ENCODE data around the gene PPIA.

PPIA gene

GRCh38 chr7:44775383-44776107 is 20.9 kb upstream of the PPIA start:
- Histone ChIP-seq H3K9ac (ENCODE audit: low read length) (no peak overlapping the region), H4K20me1 (ENCODE audit: insufficient read depth, low read length) (no peaks in the 10 kb centered on the region), H3K4me2 (ENCODE audit: low read length) (no peak overlapping the region), H3K9me2 (ENCODE audit: low read depth, low read length) (no peaks in the 10 kb centered on the region), H3K36me3 (ENCODE audit: insufficient read depth, low read length) (no peaks in the 10 kb centered on the region; the same call in 1 of the 2 replicates), H3F3A (ENCODE audit: insufficient read depth, low read length) (no peaks in the 10 kb centered on the region), H3K9me3 (ENCODE audit: low read length) (no peaks in the 10 kb centered on the region), H3K4me1 (ENCODE audit: insufficient read depth, low read length, severe bottlenecking) (peaks cover 6% of the 10 kb centered on the region), H2AFZ (ENCODE audit: low read length) (no peak overlapping the region), H3K79me2 (ENCODE audit: insufficient read depth, low read length) (no peaks in the 10 kb centered on the region), H3K27me3 (ENCODE audit: insufficient read depth, low read length) (no peaks in the 10 kb centered on the region), H3K27ac (ENCODE audit: low read depth, low read length, poor library complexity, severe bottlenecking) (no peak overlapping the region), H3K4me3 (ENCODE audit: low read depth, low read length, poor library complexity, severe bottlenecking) (no peak overlapping the region)
- TF ChIP-seq EZH2 (IDR thresholded peaks at IDR 0.05; ENCODE audit: borderline replicate concordance, low read length) (no peak), CTCF (IDR thresholded peaks at IDR 0.05; ENCODE audit: low read length) (no peak)

- no peak overlapping the region for H2AFZ ChIP-seq (ENCODE audit: low read length)
- no peak overlapping the region for H3K4me2 ChIP-seq (ENCODE audit: low read length)
- no peaks in the 10 kb centered on the region for H3K79me2 ChIP-seq (ENCODE audit: insufficient read depth, low read length)
- H4K20me1 ChIP-seq (ENCODE audit: insufficient read depth, low read length), result no peaks in the 10 kb centered on the region
- no peak overlapping the region for H3K27ac ChIP-seq (ENCODE audit: low read depth, low read length, poor library complexity, severe bottlenecking)
- no peak overlapping the region for H3K4me3 ChIP-seq (ENCODE audit: low read depth, low read length, poor library complexity, severe bottlenecking)
- H3K36me3 ChIP-seq (ENCODE audit: insufficient read depth, low read length), result no peaks in the 10 kb centered on the region; the same call in 1 of the 2 replicates
- H3K9me2 ChIP-seq (ENCODE audit: low read depth, low read length), result no peaks in the 10 kb centered on the region
- H3F3A ChIP-seq (ENCODE audit: insufficient read depth, low read length), result no peaks in the 10 kb centered on the region
- peaks cover 6% of the 10 kb centered on the region for H3K4me1 ChIP-seq (ENCODE audit: insufficient read depth, low read length, severe bottlenecking)
- TF ChIP-seq EZH2 (IDR thresholded peaks at IDR 0.05; ENCODE audit: borderline replicate concordance, low read length) (no peak), CTCF (IDR thresholded peaks at IDR 0.05; ENCODE audit: low read length) (no peak)
- no peaks in the 10 kb centered on the region for H3K27me3 ChIP-seq (ENCODE audit: insufficient read depth, low read length)
- no peak overlapping the region for H3K9ac ChIP-seq (ENCODE audit: low read length)
- no peaks in the 10 kb centered on the region for H3K9me3 ChIP-seq (ENCODE audit: low read length)
Observed at GRCh38 chr7:44776211-44776610, 20.3 kb upstream of the PPIA start.

GRCh38 chr7:44782460-44782859 is 14.0 kb upstream of the PPIA start:
- no peak overlapping the region for H3K27ac ChIP-seq (ENCODE audit: low read depth, low read length, poor library complexity, severe bottlenecking)
- peaks cover 4% of the 10 kb centered on the region; the same call in 1 of the 2 replicates for H3K9me3 ChIP-seq (ENCODE audit: low read length)
- H4K20me1 ChIP-seq (ENCODE audit: insufficient read depth, low read length), result no peaks in the 10 kb centered on the region
- peaks cover 10% of the 10 kb centered on the region for H3K4me1 ChIP-seq (ENCODE audit: insufficient read depth, low read length, severe bottlenecking)
- H3F3A ChIP-seq (ENCODE audit: insufficient read depth, low read length), result no peaks in the 10 kb centered on the region
- no peaks in the 10 kb centered on the region for H3K9me2 ChIP-seq (ENCODE audit: low read depth, low read length)
- no peak for TF ChIP-seq CTCF (IDR thresholded peaks at IDR 0.05; ENCODE audit: low read length)
- TF ChIP-seq EZH2 (IDR thresholded peaks at IDR 0.05; ENCODE audit: borderline replicate concordance, low read length), result no peak
- no peak overlapping the region for H2AFZ ChIP-seq (ENCODE audit: low read length)
- no peak overlapping the region for H3K4me2 ChIP-seq (ENCODE audit: low read length)
- H3K27me3 ChIP-seq (ENCODE audit: insufficient read depth, low read length), result peaks cover 6% of the 10 kb centered on the region; the same call in 1 of the 2 replicates
- no peaks in the 10 kb centered on the region; the same call in 1 of the 2 replicates for H3K36me3 ChIP-seq (ENCODE audit: insufficient read depth, low read length)
- no peak overlapping the region for H3K4me3 ChIP-seq (ENCODE audit: low read depth, low read length, poor library complexity, severe bottlenecking)
- H3K79me2 ChIP-seq (ENCODE audit: insufficient read depth, low read length), result no peaks in the 10 kb centered on the region
- H3K9ac ChIP-seq (ENCODE audit: low read length), result no peak overlapping the region

All from OCI-LY1 (cell line).